Measurements from ENCODE around the gene SH3BGRL.
"Not testable (repeated sequence)": the region's sequence is repeated elsewhere in the genome, so short reads cannot be mapped to it uniquely, and the experiment has no call there.

- TF ChIP-seq CTCF, POLR2A (IDR thresholded peaks at IDR 0.05): not testable (repeated sequence)
These were observed 129.8 kb downstream of the SH3BGRL start for GRCh38 chrX:81331653-81332052.

Data from adrenal gland (tissue), 5 donors.